Right lobe of liver (tissue), 6 donors: ENCODE measurements around the gene CTNNB1. TPM values are rescaled to one million over a fixed set of nuclear protein-coding genes. Genes with fewer than 3 reads are reported as not detected.
"Not testable (repeated sequence)": the region's sequence is repeated elsewhere in the genome, so short reads cannot be mapped to it uniquely, and the experiment has no call there.

Experiments used
- ATAC-seq, 4 donors: fragments of 200-7000 bp; cut with Tn5 transposase; one replicate each; pipeline ENCODE4 v1.9.1; 2020; ENCODE audit warnings: mild to moderate bottlenecking in 4 of 4, moderate library complexity in 4 of 4
- DNase-seq, 3 donors: peaks; one replicate each; pipeline ENCODE4 v3.0.0-alpha.2; 2020
- H3K27ac ChIP-seq, 3 donors: fragments of 200-600 bp; one replicate each; pipeline ENCODE4 v1.8.0; 2022
- H3K27me3 ChIP-seq, 2 donors: fragments of 200-600 bp; one replicate each; pipeline ENCODE4 v1.8.0; 2022
- H3K36me3 ChIP-seq, 4 donors: fragments of 200-600 bp; sonication (generic) in 1 of 4; one replicate each; pipeline versions ENCODE4 v1.5.1 to v1.8.0; 2017 to 2022; ENCODE audit warnings: control low read depth in 1 of 4
- H3K4me1 ChIP-seq, 4 donors: fragments of 200-600 bp; sonication (generic) in 1 of 4; one replicate each; pipeline versions ENCODE4 v1.5.1 to v1.8.0; 2017 to 2022; ENCODE audit warnings: control low read depth in 1 of 4
- H3K4me3 ChIP-seq, 3 donors: fragments of 200-600 bp; one replicate each; pipeline ENCODE4 v1.8.0; 2022
- H3K9me3 ChIP-seq, 4 donors: fragments of 200-600 bp; sonication (generic) in 1 of 4; one replicate each; pipeline versions ENCODE4 v1.5.1 to v1.8.0; 2017 to 2022; ENCODE audit warnings: control low read depth in 1 of 4
- CTCF ChIP-seq, 4 donors: fragments of 200-600 bp in 3 of 4; fragments of 450-650 bp in 1 of 4; IDR thresholded peaks; one replicate each; pipeline versions ENCODE4 v1.5.1 to v1.8.0; 2016 to 2022; ENCODE audit warnings: antibody characterized with exemption in 4 of 4, mild to moderate bottlenecking in 2 of 4
- POLR2A ChIP-seq: fragments of 450-650 bp; IDR thresholded peaks from one replicate; pipeline ENCODE4 v1.6.1; 2017; ENCODE audit warnings: antibody characterized with exemption, mild to moderate bottlenecking
- WGBS: methylation state at CpG from one replicate; pipeline ENCODE4 v1.1.6; 2018; ENCODE audit warnings: low coverage, low lambda C conversion rate; ENCODE audit not compliant: insufficient coverage; ENCODE audit errors: missing lambda C conversion rate; 5-methylcytosine and 5-hydroxymethylcytosine counted together
- intact Hi-C, 2 donors: fragments of 100-400 bp; cut with DNase I; formaldehyde crosslinking; loops; one replicate each; pipeline versions ENCODE4 v1.11.2 to v1.14.1; 2022
- small RNA-seq, 2 experiments: library from RNA; depleted of rRNA; stranded (forward); fragments of <200 nt; gene quantifications; one replicate each; pipeline ENCODE3, GENCODE V24; 2016
- total RNA-seq, 6 experiments: library from RNA; depleted of rRNA in 2 of 6; stranded (reverse); fragments of >200 nt in 2 of 6; fragmentation: NEBNext Ultra II Directional in 3 of 6; extraction: Animal tissue kit (Norgen Biotek cat#: 25700) in 3 of 6; gene quantifications; one replicate each; pipeline versions ENCODE4 v1.1.0 to v1.2.4, GENCODE V29; 2016 to 2023
- donor health status: DM: no; HTN: yes; CAD: no.
- donor health status: DM: no; HTN: no; CAD: no.
- donor health status: DM: no; HTN: no; CAD: no.
- donor health status: DM: no; HTN: yes; CAD: no.
- donor health status: DM: no; HTN: yes; CAD: no.

CTNNB1 gene
- total RNA-seq, 6 experiments from 2014 or later: 107 to 160 (median 138) TPM

GRCh38 chr3:41276191-41276590 is 76.9 kb downstream of the CTNNB1 start:
- Histone ChIP-seq H3K4me3 (no peak overlapping the region), H3K27me3 (no peaks in the 10 kb centered on the region), H3K27ac (no peak overlapping the region), H3K36me3 (no peaks in the 10 kb centered on the region), H3K4me1 (no peaks in the 10 kb centered on the region), H3K9me3 (no peaks in the 10 kb centered on the region)
- intact Hi-C loops: no loop called here
- no peak for TF ChIP-seq CTCF (IDR thresholded peaks at IDR 0.05)
- no peak for TF ChIP-seq POLR2A
- 50% methylated on average over 4 of the region's 4 CpGs for WGBS
- ATAC-seq (no peak), DNase-seq (no peak)

GRCh38 chr3:41277790-41278465 is 78.6 kb downstream of the CTNNB1 start:
- Histone ChIP-seq H3K4me1 (no peaks in the 10 kb centered on the region), H3K27me3 (no peaks in the 10 kb centered on the region), H3K27ac (no peak overlapping the region), H3K9me3 (no peaks in the 10 kb centered on the region), H3K4me3 (no peak overlapping the region), H3K36me3 (no peaks in the 10 kb centered on the region)
- ATAC-seq (no peak), DNase-seq (no peak)
- intact Hi-C loops: no loop called here
- 57% methylated on average over 6 of the region's 16 CpGs for WGBS
- TF ChIP-seq CTCF (IDR thresholded peaks at IDR 0.05) (no peak), POLR2A (no peak)

- H3K27me3 ChIP-seq, H3K36me3 ChIP-seq, DNase-seq, ATAC-seq, H3K4me1 ChIP-seq, H3K9me3 ChIP-seq, H3K4me3 ChIP-seq, H3K27ac ChIP-seq, intact Hi-C loops: not testable (repeated sequence)
- 58% methylated on average over 3 of the region's 3 CpGs for WGBS
Observed at GRCh38 chr3:41284934-41285333, 85.6 kb downstream of the CTNNB1 start.

GRCh38 chr3:41286305-41286704 is 87.0 kb downstream of the CTNNB1 start:
- DNase-seq: no peak
- Histone ChIP-seq H3K9me3 (no peaks in the 10 kb centered on the region), H3K36me3 (no peaks in the 10 kb centered on the region), H3K4me1 (no peaks in the 10 kb centered on the region), H3K4me3 (no peak overlapping the region), H3K27me3 (no peaks in the 10 kb centered on the region), H3K27ac (no peak overlapping the region)
- TF ChIP-seq POLR2A: no peak
- TF ChIP-seq CTCF (IDR thresholded peaks at IDR 0.05): no peak
- ATAC-seq: no peak
- 70% methylated on average over 4 of the region's 6 CpGs for WGBS
- intact Hi-C loops: no loop called here

GRCh38 chr3:41288785-41289184 is 89.5 kb downstream of the CTNNB1 start:
- 89% methylated on average over 3 of the region's 8 CpGs for WGBS
- DNase-seq (no peak), ATAC-seq (no peak)
- TF ChIP-seq CTCF (IDR thresholded peaks at IDR 0.05) (no peak), POLR2A (no peak)
- no peaks in the 10 kb centered on the region for H3K36me3 ChIP-seq
- intact Hi-C loops: no loop called here
- no peak overlapping the region for H3K4me3 ChIP-seq
- H3K4me1 ChIP-seq: no peaks in the 10 kb centered on the region
- no peak overlapping the region for H3K27ac ChIP-seq
- no peaks in the 10 kb centered on the region for H3K27me3 ChIP-seq
- H3K9me3 ChIP-seq: no peaks in the 10 kb centered on the region

Small RNA genes lying within 50 kb of the gene (small RNA-seq; reads per million reads assigned to genes)
- gene MRPS31P1: 0 reads per million in 2 experiments
